ENCODE measurements around the gene OR1C1.
"Not testable (repeated sequence)": the region's sequence is repeated elsewhere in the genome, so short reads cannot be mapped to it uniquely, and the experiment has no call there.

OR1C1 gene

DNA sequence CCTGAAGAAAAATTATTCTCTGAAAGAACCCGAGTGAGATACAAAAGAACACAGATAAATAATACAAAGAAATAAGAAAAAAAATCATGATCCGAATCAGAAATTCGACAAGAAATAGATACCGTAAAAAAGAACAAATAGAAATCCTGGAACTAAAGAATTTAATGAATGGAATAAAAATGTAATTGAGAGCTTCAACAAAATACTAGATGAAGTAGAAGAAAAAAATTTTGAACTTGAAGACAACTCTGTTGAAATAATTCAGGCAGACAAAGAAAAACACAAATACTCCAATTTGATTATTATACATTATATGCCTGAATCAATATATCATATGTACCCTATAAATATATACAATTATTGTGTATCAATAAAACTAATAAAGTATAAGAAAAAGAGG, 39.1 kb downstream of the OR1C1 start:
- no peak overlapping the region for H2BK12ac ChIP-seq (ENCODE audit: low read length in 2 of 2)
- no peak for DNase-seq
- H2AK5ac ChIP-seq (ENCODE audit: low read length, severe bottlenecking): no peak overlapping the region
- no peak overlapping the region for H3K18ac ChIP-seq (ENCODE audit: low read depth in 1 of 2, low read length in 2 of 2)
- H3K9ac ChIP-seq (ENCODE audit: low read length): no peak overlapping the region
- WGBS: no CpG with 5 or more reads among the region's 4 CpGs
- H3K79me1 ChIP-seq (replicated peaks; ENCODE audit: low read length, poor library complexity, severe bottlenecking): no peaks in the 10 kb centered on the region
- no peak overlapping the region for H2BK120ac ChIP-seq (ENCODE audit: low read depth, low read length)
- H4K8ac ChIP-seq (ENCODE audit: low read length): no peak overlapping the region
- H3K9me3 ChIP-seq (ENCODE audit: control insufficient read depth, low read length): peaks cover 58% of the 10 kb centered on the region
- no peaks in the 10 kb centered on the region for H3K27me3 ChIP-seq (ENCODE audit: control insufficient read depth in 1 of 2, insufficient read depth in 1 of 2, low read length in 2 of 2)
- no peak overlapping the region for H3K4ac ChIP-seq (ENCODE audit: low read depth in 1 of 2, low read length in 2 of 2)
- H3K36me3 ChIP-seq (ENCODE audit: control insufficient read depth in 1 of 2, insufficient read depth in 2 of 2, low read depth in 1 of 2, low read length in 2 of 2): no peaks in the 10 kb centered on the region
- no peak overlapping the region for H3K4me2 ChIP-seq (ENCODE audit: low read length, poor library complexity, severe bottlenecking)
- H3K27ac ChIP-seq (ENCODE audit: low read length, poor library complexity, severe bottlenecking): no peak overlapping the region
- no peak overlapping the region for H3K23ac ChIP-seq (ENCODE audit: low read length in 2 of 2)
- no peaks in the 10 kb centered on the region for H3K4me1 ChIP-seq (ENCODE audit: control insufficient read depth, insufficient read depth, low read depth, low read length)
- H2AFZ ChIP-seq (ENCODE audit: low read depth, low read length): no peak overlapping the region
- H3K14ac ChIP-seq (ENCODE audit: low read length in 2 of 2): no peak overlapping the region
- H2BK5ac ChIP-seq (ENCODE audit: low read depth, low read length, poor library complexity, severe bottlenecking): no peak overlapping the region
- H3K4me3 ChIP-seq (ENCODE audit: insufficient read depth in 1 of 2, low read depth in 1 of 2, low read length in 2 of 2): no peak overlapping the region
- H2BK15ac ChIP-seq (ENCODE audit: low read depth, poor library complexity, severe bottlenecking): no peak overlapping the region
- no peak overlapping the region for H4K91ac ChIP-seq (ENCODE audit: low read length)

DNA sequence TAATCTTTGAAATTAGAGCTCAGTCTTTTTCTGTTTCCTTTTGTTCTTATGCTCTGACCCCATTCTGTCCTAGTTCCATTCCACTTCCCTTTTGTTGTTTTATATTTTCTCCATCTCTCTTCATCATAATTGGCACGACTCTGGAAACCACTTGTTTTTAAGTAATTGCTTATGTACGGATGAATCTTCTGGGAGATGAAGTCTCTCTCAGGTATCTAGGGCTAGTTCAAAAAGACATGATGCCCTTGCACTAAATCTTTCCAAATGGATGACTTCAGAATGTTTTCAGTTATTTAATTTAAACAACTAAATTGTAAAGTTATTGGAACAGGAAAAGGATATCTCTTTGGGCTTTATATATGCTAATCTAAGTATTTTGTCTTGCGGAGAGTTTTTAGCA, 43.8 kb downstream of the OR1C1 start, which contains the start of gene OR6F1:
Gene OR6F1, minus strand, starts transcription at position 101 of the 400 bp plus-strand sequence. CDS start 3,891 bp downstream, outside the sequence.
- H3K18ac ChIP-seq (ENCODE audit: low read depth in 1 of 2, low read length in 2 of 2): no peak within 1 kb of the TSS
- H3K9me3 ChIP-seq (ENCODE audit: control insufficient read depth, low read length): peaks cover 53% of the 10 kb centered on the region
- 63% methylated on average over 2 of the region's 3 CpGs for WGBS
- H3K4me2 ChIP-seq (ENCODE audit: low read length, poor library complexity, severe bottlenecking): no peak within 1 kb of the TSS
- H2BK12ac ChIP-seq (ENCODE audit: low read length in 2 of 2): no peak within 1 kb of the TSS
- no peak within 1 kb of the TSS for H3K4ac ChIP-seq (ENCODE audit: low read depth in 1 of 2, low read length in 2 of 2)
- no peaks in the 10 kb centered on the region for H3K4me1 ChIP-seq (ENCODE audit: control insufficient read depth, insufficient read depth, low read depth, low read length)
- DNase-seq: no peak
- no peaks in the 10 kb centered on the region for H3K27me3 ChIP-seq (ENCODE audit: control insufficient read depth in 1 of 2, insufficient read depth in 1 of 2, low read length in 2 of 2)
- H3K9ac ChIP-seq (ENCODE audit: low read length): no peak within 1 kb of the TSS
- H3K23ac ChIP-seq (ENCODE audit: low read length in 2 of 2): no peak within 1 kb of the TSS
- no peak within 1 kb of the TSS for H2BK15ac ChIP-seq (ENCODE audit: low read depth, poor library complexity, severe bottlenecking)
- no peak within 1 kb of the TSS for H3K4me3 ChIP-seq (ENCODE audit: insufficient read depth in 1 of 2, low read depth in 1 of 2, low read length in 2 of 2)
- H3K14ac ChIP-seq (ENCODE audit: low read length in 2 of 2): no peak within 1 kb of the TSS
- H2BK5ac ChIP-seq (ENCODE audit: low read depth, low read length, poor library complexity, severe bottlenecking): no peak within 1 kb of the TSS
- no peak within 1 kb of the TSS for H4K8ac ChIP-seq (ENCODE audit: low read length)
- no peak within 1 kb of the TSS for H2AFZ ChIP-seq (ENCODE audit: low read depth, low read length)
- no peak within 1 kb of the TSS for H2BK120ac ChIP-seq (ENCODE audit: low read depth, low read length)
- H4K91ac ChIP-seq (ENCODE audit: low read length): no peak within 1 kb of the TSS
- no peaks in the 10 kb centered on the region for H3K36me3 ChIP-seq (ENCODE audit: control insufficient read depth in 1 of 2, insufficient read depth in 2 of 2, low read depth in 1 of 2, low read length in 2 of 2)
- H3K27ac ChIP-seq (ENCODE audit: low read length, poor library complexity, severe bottlenecking): no peak within 1 kb of the TSS
- H3K79me1 ChIP-seq (replicated peaks; ENCODE audit: low read length, poor library complexity, severe bottlenecking): no peaks in the 10 kb centered on the region
- H2AK5ac ChIP-seq (ENCODE audit: low read length, severe bottlenecking): no peak within 1 kb of the TSS

GRCh38 chr1:247713753-247714152, 46.6 kb downstream of the OR1C1 start:
- H2BK15ac ChIP-seq (ENCODE audit: low read depth, poor library complexity, severe bottlenecking): no peak overlapping the region
- H3K9ac ChIP-seq (ENCODE audit: low read length): no peak overlapping the region
- H3K4me3 ChIP-seq (ENCODE audit: insufficient read depth in 1 of 2, low read depth in 1 of 2, low read length in 2 of 2): no peak overlapping the region
- H2BK12ac ChIP-seq (ENCODE audit: low read length in 2 of 2): no peak overlapping the region
- H4K8ac ChIP-seq (ENCODE audit: low read length): no peak overlapping the region
- H3K4me1 ChIP-seq (ENCODE audit: control insufficient read depth, insufficient read depth, low read depth, low read length): no peaks in the 10 kb centered on the region
- no peak overlapping the region for H2AFZ ChIP-seq (ENCODE audit: low read depth, low read length)
- no peak overlapping the region for H3K18ac ChIP-seq (ENCODE audit: low read depth in 1 of 2, low read length in 2 of 2)
- no peaks in the 10 kb centered on the region for H3K27me3 ChIP-seq (ENCODE audit: control insufficient read depth in 1 of 2, insufficient read depth in 1 of 2, low read length in 2 of 2)
- H3K79me1 ChIP-seq (replicated peaks; ENCODE audit: low read length, poor library complexity, severe bottlenecking): no peaks in the 10 kb centered on the region
- no peak overlapping the region for H2BK5ac ChIP-seq (ENCODE audit: low read depth, low read length, poor library complexity, severe bottlenecking)
- H3K4ac ChIP-seq (ENCODE audit: low read depth in 1 of 2, low read length in 2 of 2): no peak overlapping the region
- H3K23ac ChIP-seq (ENCODE audit: low read length in 2 of 2): no peak overlapping the region
- no peak overlapping the region for H2AK5ac ChIP-seq (ENCODE audit: low read length, severe bottlenecking)
- H3K14ac ChIP-seq (ENCODE audit: low read length in 2 of 2): no peak overlapping the region
- H3K27ac ChIP-seq (ENCODE audit: low read length, poor library complexity, severe bottlenecking): no peak overlapping the region
- peaks cover 46% of the 10 kb centered on the region for H3K9me3 ChIP-seq (ENCODE audit: control insufficient read depth, low read length)
- DNase-seq: no peak
- no peak overlapping the region for H2BK120ac ChIP-seq (ENCODE audit: low read depth, low read length)
- H3K36me3 ChIP-seq (ENCODE audit: control insufficient read depth in 1 of 2, insufficient read depth in 2 of 2, low read depth in 1 of 2, low read length in 2 of 2): no peaks in the 10 kb centered on the region
- no peak overlapping the region for H4K91ac ChIP-seq (ENCODE audit: low read length)
- no peak overlapping the region for H3K4me2 ChIP-seq (ENCODE audit: low read length, poor library complexity, severe bottlenecking)
- WGBS: 92% methylated on average over 7 of the region's 7 CpGs

GRCh38 chr1:247710681-247711080, 49.7 kb downstream of the OR1C1 start:
- not testable (repeated sequence) for H4K91ac ChIP-seq (ENCODE audit: low read length); H2BK15ac ChIP-seq (ENCODE audit: low read depth, poor library complexity, severe bottlenecking); H3K27me3 ChIP-seq (ENCODE audit: control insufficient read depth in 1 of 2, insufficient read depth in 1 of 2, low read length in 2 of 2); H2BK12ac ChIP-seq (ENCODE audit: low read length in 2 of 2); H3K4me3 ChIP-seq (ENCODE audit: insufficient read depth in 1 of 2, low read depth in 1 of 2, low read length in 2 of 2); H3K79me1 ChIP-seq (replicated peaks; ENCODE audit: low read length, poor library complexity, severe bottlenecking); H3K27ac ChIP-seq (ENCODE audit: low read length, poor library complexity, severe bottlenecking); H3K4me2 ChIP-seq (ENCODE audit: low read length, poor library complexity, severe bottlenecking); H2BK5ac ChIP-seq (ENCODE audit: low read depth, low read length, poor library complexity, severe bottlenecking); H2AK5ac ChIP-seq (ENCODE audit: low read length, severe bottlenecking); DNase-seq; H3K9ac ChIP-seq (ENCODE audit: low read length); H2AFZ ChIP-seq (ENCODE audit: low read depth, low read length); H3K36me3 ChIP-seq (ENCODE audit: control insufficient read depth in 1 of 2, insufficient read depth in 2 of 2, low read depth in 1 of 2, low read length in 2 of 2); H4K8ac ChIP-seq (ENCODE audit: low read length); H3K14ac ChIP-seq (ENCODE audit: low read length in 2 of 2); H3K4ac ChIP-seq (ENCODE audit: low read depth in 1 of 2, low read length in 2 of 2); H3K23ac ChIP-seq (ENCODE audit: low read length in 2 of 2); H3K4me1 ChIP-seq (ENCODE audit: control insufficient read depth, insufficient read depth, low read depth, low read length); H3K18ac ChIP-seq (ENCODE audit: low read depth in 1 of 2, low read length in 2 of 2); H2BK120ac ChIP-seq (ENCODE audit: low read depth, low read length)
- 78% methylated on average over 5 of the region's 8 CpGs for WGBS
- H3K9me3 ChIP-seq (ENCODE audit: control insufficient read depth, low read length): peaks cover 34% of the 10 kb centered on the region
